DMS 273 (cell line): ENCODE data around the gene SLCO2A1.

Source experiments
- DNase-seq: peaks from one replicate; lab custom pipeline; 2025; ENCODE audit not compliant: unreplicated experiment; lab: John Stamatoyannopoulos, UW

SLCO2A1 gene

DNA sequence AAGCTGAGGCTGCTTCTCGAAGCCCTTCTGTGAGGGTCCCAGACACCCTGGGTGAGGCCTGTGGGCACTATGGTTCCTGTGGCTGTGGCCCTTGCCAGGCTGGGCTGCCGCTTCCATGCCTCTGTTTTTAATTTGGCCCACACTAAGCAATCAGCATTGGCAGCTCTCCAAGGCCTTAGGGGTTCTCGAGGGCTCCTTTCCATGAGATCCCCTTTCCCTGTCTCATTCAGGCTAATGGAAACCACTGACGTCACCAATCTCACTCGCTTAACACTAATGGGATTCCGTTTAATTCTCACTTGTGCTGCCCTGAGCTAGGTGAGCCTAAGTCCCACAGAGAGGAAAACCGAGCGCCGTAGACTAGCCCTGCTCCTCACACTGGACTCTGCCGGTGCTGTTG is 73.8 kb downstream of the SLCO2A1 start:
- DNase-seq = no peak

DNA sequence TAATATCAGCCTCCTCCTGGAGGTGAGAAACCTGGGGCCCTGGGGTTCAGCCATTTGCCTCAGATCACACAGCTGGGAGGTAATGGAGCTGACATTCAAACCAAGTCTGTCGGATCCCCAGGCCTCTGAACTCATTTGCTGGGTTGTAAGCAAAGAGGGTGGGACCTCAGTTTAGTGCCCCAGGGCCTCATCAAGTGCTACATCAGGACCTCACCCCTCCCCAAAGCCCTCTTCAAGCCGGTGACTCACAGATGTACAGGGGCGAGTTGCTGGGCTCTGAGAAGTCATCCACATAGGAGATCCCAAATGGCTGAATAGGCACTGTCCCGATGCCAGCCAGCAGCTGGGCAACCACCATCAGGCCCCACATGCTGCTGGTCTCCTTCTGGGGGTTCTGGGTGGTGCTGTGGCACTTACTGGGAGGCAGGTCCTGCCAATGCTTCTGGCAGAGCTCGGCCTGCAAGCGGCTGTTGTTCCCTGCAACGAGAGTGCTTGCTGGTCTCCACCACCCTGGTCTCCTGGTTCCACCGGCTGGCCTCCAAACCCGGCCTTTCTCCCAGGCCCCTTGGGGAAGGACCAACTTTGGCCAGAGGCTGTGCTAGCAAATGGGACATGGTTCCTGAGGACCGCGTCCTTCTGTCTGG is 74.9 kb downstream of the SLCO2A1 start:
- DNase-seq = no peak

DNA sequence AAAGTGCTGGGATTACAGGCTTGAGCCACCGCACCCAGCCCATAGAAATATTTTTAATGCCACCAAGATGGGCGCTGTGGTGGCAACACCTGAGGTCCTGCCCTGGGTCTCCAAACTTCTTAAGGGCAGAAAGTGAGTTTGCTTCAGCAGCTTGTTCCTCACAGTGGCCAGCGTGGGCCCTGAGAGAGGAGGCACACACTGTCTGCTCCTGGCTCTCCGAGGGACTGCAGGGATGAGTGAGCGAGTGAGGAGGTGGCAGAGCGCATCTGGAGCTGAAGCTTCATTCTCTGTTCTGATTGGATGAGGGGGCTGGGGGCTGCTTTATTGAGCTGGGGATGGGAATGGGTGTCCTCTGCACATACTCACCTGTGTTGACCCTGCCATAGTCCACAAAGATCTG is 76.4 kb downstream of the SLCO2A1 start:
- DNase-seq = no peak

DNA sequence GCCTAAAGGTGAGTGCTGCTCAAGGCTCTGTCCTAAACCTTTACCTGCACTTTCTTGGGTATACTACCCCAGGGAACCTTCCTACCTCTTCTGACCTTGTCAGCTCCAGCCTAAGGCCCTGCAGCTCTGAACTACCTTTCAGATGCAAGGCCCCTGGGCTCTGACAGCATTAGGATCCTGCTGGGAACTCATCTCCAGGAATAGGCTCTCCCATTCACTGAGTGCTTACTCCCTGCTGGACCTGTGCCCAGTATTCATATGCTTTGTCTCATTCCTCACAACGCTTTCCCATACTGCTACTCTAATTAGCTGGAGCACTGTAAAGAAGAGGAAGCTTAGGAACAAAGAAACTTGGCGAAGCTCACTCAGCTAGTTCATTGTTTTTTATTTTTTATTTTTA is 80.3 kb downstream of the SLCO2A1 start:
- DNase-seq = peak; percentile 44

DNA sequence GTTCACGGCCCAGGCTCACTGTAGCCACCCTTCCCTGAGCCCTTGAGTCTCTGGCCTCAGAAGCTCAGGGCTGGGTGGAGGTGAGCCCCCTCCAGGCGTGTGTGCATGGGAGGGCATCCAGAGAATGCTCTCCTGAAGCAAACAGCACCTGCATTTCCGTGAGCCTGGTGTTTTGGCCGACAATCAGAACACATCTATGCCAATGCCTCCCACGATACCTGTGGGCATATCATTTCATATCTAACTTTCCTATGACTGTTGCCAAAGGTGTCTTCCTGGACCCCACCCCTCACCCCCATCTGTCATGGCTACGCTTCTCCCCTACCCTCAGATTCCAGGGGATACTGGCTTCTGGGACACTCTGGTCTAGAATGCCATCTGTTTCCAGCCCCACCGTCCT is 80.7 kb downstream of the SLCO2A1 start:
- no peak for DNase-seq

DNA sequence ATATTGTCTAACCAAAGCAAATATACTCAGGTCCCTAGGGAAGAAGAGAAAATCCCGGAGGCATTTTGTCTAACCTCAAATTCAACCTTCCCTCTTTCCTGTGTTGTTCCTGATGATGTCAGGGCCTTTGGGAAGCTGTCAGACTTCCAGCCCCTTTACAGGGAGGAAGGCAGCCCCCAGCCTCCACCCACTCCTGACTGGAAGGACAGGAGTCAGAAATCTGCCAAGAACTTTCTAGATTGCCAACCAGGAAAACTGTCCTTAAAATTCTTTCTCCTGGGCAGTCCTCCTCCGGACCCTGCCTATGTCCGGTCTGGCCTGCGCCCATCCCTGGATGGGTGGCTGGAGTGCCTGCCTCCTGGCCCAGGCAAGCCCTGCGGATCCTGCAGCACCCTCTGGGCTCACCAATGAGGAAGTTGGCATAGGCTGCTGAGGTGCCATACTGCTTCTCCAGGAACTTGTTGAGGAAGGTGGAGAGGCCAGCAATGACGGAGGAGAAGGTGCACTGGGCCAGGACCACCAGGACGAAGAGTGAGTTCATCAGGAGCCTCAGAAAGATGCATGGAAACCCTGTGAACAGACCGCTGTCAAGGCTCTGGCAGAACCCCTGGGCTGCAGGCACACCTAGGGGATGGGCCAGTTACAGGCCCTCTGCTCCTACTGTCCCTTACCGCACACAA is 81.5 kb downstream of the SLCO2A1 start:
- DNase-seq = no peak

DNA sequence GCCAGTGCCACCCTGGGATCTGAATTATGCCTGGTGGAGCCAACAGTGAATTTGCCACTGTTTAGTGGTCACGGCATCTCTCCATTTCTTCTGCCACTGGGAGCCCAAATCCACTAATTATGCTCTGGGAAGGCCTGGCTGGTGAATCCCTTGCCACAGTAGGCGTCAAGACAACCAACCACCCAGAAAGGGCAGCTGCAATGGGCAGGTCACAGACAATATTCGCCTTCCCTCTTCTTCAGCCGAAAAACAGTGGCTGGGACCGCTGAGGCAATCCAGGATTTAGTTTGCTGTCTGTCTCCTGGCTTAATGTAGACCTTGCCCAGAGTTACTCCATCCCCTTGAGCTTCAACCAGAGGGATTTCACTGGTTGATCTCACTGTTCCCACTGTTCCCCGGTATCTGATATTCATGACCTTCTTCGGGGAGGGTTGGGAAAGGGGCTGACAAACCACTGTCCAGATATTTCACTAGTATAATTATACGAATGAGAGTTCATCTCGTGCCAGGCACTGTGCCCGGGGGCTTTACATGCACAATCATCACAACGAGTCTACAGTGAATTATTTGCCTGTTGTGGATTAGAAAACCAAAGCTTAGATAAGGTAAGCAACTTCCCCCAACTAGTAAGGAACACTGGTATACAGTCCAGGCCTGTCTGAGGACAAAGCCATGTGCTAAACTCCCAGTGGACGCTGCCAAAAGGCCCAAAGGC is 84.2 kb downstream of the SLCO2A1 start:
- DNase-seq = no peak

DNA sequence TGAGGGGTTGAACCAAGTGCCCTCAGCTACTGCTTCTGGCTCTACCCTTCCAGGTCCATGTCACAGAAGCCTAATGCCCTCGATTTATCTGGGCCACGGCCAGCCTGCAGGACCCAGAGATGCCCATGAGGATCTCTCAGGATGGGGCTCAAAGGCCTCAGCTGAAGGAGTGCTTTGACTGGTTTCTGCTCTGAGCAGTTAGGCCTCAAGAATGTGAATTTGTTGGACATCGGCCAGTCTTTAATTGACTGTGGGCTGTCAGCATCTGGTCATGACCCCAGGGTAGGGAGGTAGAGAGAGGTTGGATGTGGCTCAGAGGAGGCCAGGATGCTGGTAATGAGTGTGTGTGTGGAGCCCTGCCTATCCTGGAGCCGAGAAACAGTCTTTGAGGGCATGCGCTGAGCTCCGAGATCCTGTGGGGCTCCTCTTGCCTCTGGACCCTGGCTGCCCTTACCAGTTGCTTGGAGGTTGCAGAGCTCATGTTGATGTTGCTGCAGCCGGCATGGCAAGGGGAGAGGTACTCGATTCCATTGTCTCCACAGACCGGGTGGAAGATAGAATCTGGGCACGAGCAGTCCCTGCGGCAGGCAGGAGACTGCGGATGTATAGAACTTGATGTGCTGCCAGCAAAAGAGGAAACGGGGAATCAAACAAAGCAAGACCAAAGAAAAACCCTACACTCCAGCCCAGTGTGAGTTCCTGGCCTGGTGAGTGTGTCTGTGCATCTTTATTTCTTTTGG is 84.9 kb downstream of the SLCO2A1 start:
- DNase-seq = peak; percentile 84

DNA sequence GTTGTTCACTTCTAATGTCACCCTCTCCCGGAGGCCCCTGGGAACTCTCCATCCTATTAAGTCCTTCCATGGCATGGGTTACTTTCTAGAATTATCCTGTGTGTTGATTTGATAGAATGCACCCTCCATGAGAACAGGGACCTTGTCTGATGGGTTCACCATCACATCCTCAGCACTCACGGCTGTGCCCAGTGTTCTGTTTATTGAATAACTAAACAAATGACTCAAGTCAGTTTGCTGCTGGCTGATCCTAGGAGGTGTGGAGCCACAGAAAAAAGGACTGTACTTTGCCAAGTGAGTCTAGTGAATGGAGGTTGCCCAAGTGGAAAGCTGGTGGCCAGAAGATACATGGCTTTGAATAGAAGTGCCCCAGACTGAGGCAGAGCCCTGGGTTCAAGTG is 85.5 kb downstream of the SLCO2A1 start:
- no peak for DNase-seq

DNA sequence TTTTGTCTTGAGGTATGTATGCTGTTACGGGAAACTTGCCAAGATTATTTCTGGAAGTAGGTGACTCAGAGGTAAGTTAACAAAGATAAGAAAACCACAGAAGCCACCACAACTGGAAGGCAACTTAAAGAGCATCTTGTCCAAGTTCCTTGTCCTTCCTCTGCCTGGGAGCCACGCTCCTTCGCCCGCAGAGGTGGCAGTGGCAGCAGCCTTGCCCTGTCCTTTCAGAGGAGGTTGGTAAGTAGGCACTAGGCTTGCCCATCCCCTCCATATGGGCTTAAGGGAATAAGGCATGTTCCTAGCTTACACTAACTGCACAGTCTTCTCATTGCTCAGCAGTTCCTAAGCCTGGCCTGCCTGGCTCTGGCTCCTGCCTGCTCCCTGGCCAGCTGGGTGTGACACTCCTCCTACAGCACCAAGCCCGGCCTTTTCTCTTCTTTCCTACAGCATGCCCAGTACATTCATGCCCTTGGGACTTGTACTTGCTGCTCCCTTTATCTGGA is 86.0 kb downstream of the SLCO2A1 start:
- DNase-seq = peak; percentile 63

DNA sequence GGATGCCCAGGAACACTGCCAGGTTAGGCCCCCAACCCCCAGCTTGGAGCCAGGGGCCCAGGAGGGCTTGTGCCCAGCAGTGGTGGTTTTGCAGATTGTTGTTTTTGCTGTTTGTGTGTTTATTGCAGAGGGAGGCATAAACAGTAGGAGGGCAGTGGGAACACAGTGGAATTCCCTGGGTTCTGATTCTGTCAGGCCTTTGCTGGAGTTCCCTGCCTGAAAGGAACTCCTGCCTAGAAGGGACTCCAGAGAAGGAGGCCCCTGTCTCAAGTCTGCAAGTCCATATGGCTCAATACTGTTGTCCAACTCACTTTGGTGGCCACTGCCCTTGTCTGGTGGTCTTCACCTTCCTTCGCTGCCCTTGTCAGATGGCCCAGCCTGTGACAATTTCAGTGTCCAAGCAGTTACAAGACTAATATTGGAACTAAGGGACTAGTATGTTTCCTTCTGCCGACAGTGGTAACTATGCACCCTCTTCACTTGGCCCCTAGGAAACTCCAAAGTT is 86.6 kb downstream of the SLCO2A1 start:
- DNase-seq = no peak

DNA sequence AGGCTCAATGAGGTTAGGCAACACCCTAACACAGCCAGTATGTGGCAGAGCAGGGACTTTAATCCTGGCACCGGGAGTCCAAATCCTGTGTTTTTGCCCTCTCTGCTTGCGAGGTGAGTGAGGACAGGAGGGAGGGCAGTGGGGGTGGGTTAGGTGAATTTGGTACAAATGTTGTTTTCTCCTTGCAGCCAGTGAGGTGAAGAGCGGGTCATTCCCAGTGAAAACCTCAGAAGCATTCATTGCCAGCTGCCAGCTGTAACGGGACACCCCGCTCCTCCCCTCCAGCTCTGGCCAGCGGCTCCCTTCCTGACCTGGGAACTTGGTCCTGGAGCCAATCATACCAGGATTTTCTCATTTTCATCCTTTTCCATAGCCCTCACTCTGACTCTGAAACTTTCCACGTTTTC is 88.3 kb downstream of the SLCO2A1 start:
- peak; percentile 88 for DNase-seq

DNA sequence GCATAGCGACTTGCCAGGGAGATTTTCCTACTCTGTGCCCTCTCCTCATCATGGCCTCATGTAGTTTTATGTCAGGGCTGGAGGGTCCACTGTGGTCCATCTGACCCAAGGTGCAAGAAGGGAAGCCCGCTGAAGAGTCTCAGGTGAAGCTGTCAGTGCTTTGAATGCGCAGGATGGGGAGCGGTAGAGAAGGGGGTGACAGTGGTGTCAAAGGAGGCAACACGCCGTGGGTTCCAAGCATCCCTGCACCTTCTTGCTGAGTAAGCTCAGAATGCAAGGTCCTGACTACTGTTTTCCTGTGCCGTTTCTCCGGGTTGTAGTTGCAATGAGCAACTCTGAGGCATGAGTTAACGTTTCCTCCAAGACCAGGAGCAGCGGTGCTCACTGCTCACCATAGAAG is 89.2 kb downstream of the SLCO2A1 start:
- no peak for DNase-seq

DNA sequence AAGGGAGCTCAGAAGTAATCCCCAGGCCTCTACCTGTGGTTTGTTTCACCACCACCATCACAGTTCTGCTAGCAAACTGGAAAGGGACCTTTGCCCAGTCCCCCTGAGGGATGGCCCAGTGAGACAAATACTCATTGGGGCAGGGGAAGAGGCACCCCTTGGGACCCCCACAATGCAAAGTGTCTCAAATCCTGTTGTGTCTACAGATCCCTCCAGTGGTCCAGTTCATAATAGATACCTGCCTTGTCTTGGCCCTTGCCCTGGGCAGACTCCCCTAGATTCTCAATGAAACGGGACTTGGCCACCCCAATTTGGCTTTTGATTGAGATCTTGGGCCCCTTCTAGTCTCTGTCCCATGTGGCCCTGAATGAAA is 90.3 kb downstream of the SLCO2A1 start:
- no peak for DNase-seq

DNA sequence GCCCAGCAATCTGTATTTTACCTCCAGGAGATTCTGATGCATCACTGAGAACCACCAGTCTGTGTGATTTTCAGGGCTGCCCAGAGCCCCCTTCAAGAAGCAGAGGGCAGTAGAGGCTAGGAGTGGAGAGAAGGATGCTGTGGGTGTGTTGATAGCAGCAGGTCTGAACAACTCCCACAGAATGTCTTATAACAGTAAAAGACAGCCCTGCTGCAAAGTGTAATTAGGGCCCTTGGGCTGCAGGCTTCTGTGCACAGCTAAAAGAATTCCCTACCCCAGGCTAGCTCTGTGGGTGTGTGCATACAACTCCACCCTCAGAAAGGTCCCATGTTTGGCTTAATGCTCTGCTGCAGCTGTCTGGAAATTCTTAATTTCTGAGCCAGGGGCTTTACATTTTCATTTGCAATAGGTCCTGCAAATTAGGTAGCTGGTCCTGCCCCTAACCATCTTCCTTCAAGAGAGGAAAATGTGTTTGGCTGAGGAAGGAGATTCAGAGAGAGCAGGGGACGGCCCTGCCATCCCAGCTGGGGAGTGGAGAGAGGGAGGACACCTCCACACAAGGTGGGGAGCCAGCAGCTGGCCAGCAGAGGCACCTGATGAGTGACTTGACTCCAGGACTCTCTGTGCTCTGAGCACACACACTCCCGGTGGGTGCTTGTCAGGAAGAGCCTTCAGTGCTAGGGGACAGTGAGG is 90.8 kb downstream of the SLCO2A1 start:
- DNase-seq = peak; percentile 63

DNA sequence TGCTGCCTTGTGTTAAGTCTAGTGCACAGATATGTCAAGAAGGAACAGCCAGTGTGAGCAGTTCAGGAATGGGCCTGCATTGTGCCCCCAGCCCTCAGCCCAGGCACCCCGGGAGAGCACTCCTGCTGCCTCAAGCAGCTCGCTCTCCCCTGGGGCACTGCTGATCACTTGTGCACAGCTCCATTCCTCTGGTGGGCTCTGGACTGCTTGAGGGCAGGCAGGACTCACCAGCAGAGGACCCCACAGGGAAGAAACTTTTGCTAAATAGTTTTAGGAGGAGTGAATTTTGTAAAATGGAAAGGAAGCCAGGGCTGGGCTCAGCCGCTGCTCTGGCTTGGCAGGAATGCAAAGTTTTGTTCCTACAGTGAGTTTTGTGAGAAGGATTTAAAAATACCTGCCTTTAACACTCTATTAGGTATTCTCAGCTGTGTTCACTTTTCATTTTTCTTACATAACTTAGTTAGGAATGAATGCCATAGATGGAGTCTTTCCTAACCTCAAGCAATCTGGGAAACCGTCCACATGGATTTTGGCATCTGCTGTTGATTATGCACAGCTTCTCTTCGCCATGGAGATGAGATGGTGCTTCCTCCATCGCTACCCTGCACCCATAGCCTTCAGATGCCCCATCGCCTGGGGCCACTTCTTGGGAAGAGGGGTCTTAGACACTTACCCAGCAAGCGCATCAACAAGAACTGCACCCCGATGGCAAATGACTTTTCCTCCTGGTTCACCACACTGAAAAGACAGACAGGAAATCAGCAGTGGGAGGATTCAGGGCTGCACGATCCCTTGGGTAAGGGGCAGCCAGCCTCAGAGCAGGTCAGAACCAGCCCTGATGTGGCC is 91.7 kb downstream of the SLCO2A1 start:
- DNase-seq = no peak

DNA sequence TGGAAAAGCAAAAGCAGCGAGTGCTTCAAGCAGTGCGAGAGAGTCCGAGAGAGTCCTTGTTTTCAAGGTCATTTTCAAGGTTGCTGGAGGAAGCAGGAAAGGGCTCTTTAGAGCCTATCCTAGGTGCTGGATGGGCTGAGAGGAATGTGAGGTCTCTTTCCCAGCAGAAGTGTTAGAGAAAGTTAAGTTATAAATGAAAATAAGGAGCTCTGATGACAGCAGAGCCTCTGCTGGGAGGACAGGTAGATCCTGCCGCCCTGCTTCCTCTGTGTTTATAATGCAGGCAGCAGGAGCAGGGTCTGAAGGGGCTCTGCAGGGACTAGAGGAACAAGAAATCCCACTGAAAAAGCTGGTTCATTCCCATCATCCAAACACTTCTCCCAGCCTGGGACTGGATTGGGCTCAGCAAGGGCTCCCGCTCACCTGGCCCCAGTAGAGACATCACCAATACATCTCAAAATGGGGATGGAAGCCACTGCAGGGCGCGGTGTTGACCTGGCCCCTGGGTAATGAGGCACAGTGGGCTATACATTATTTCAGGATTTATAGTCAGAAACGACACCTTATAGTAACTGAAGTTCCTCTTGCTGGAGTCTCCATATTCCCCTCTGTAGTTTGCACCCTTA is 92.6 kb downstream of the SLCO2A1 start:
- no peak for DNase-seq

DNA sequence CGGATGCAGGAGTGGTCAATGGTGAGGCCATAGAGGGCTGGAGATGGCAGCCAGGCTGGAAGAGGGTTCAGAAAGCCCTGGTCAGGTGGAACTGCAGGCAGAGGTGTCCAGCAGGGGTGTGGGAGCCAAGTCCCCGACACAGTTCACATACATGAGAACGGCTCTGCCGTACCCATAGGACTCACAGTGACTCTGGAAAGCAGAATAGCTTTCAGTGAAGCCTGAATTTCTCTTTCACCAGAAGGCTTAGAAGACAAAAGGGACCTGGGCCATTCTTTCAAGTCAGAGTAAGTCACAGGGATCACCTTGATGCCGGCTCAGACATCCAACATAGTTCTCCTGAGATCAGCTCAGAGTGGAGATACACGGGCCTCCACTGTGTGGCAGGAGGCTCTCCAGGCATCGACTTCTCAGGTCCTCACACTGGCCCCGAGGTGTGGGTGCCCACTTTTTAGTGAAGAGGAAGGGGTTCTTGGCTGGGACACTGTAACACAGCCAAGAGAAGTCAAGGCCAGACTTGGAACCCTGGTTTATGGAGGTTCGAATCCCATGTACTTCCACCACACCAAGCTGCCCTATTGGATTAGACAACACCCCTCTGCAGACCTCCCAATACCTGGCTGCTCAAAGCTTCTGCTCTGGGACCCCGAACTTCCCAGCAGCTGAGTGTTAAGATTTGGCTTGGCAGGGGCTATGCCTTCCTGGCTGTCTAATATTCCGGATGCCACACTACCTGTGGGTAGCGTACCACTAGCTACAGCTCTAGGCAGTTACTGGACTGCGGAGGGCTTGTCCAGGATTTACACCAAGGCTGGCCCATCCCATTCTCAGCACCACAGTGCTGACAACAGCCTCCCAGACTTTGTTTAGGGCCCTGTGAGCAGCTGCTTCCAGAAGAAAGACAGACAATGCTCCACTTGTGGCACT is 93.6 kb downstream of the SLCO2A1 start:
- DNase-seq = no peak
